ENCODE results near the gene LAMC2.

GRCh38 chr1:183191833-183192232 lies 5.8 kb downstream of the LAMC2 start:
- no peak for TF ChIP-seq CTCF (conservative IDR thresholded peaks at IDR 0.05; ENCODE audit: low read length)
- TF ChIP-seq EZH2phosphoT487 (IDR thresholded peaks at IDR 0.05; ENCODE audit: borderline replicate concordance, low read depth, low read length), result no peak
